ENCODE measurements around the gene SLC44A2.

SLC44A2 gene

GRCh38 chr19:10683582-10683981 is 58.2 kb downstream of the SLC44A2 start:
- DNase-seq = no peak

DNA sequence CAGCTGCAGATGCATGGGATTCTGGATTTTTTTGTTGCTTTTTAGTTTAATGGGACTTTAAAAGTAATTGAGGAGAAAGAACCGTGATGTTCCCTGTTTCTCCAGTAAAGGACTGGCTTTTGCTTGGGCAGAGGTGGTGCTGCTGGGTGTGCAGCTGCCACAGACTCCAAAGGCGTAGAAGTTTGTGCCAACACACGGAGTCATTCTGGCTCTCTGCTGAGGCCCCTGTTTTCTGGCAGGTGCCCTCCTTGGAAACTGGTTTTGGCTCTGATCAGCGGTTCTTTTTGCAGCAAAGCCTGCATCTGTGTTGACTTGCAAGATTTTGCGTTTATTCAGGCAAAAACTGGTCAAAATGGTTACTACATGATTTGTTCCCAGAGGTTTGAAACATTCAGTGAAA is 59.9 kb downstream of the SLC44A2 start:
- no peak for DNase-seq

- DNase-seq = no peak
Measured at GRCh38 chr19:10686193-10686592, 60.8 kb downstream of the SLC44A2 start.

- no peak for DNase-seq
Measured at GRCh38 chr19:10686661-10687517, 61.5 kb downstream of the SLC44A2 start.

DNA sequence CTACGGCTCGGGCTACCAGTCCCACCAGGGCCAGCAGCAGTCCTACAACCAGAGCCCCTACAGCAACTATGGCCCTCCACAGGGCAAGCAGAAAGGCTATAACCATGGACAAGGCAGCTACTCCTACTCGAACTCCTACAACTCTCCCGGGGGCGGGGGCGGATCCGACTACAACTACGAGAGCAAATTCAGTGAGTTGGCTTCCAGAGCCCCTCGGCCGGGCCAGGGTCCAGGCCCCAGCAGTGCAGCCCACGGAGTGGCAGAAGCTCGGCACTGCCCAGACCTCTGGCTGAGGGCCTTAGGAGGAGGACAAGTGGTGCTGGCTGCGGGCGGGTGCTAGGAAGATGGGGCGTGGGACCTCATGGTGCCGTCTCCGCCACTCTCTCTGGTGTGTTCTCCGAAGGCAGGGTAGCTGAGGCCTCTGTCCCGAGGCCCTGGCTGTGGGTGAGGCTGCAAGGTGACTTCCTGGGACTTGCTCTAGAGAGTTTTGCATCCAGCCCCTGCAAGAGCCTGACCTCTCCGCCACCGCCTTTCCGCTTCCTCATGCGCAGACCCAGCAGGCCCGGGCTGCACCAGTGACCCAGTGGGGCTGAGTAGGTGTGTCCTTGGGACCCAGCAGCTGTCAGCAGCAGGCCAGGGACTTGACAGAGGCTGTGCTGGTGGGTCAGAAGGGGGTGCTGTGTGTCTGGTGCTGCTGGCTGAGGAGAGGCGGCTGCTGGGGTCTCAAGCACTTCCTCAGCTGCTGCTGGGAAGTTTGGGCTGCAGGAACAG is 62.4 kb downstream of the SLC44A2 start:
- no peak for DNase-seq

DNA sequence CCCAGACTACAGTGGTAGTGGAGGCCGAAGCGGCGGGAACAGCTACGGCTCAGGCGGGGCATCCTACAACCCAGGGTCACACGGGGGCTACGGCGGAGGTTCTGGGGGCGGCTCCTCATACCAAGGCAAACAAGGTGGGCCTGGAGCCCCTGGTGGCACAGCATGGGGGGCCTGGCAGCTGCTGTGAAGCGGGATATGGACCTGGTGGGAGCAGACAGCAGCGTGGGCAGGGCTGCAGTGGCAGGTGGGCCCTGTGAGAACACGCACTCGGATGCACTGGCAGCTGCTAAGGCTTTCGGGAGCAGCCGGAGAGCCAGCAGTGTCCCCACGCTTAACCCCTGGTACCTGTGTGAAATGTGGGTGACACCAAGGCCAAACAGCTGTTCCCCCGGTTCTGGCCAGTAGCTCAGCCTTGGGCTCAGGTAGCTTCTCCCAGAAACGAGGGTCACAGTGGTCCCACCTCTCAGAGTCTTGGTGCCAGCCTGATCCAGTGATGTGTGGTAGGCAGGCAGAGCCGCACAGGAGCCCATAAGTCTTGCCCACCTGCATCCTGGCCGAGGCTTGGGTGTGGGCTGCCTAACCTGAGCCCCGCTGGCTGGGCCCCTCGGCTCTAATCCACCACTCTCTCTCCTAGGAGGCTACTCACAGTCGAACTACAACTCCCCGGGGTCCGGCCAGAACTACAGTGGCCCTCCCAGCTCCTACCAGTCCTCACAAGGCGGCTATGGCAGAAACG is 63.4 kb downstream of the SLC44A2 start:
- DNase-seq = no peak

- no peak for DNase-seq
Measured at GRCh38 chr19:10690341-10690781, 65.0 kb downstream of the SLC44A2 start.

DNA sequence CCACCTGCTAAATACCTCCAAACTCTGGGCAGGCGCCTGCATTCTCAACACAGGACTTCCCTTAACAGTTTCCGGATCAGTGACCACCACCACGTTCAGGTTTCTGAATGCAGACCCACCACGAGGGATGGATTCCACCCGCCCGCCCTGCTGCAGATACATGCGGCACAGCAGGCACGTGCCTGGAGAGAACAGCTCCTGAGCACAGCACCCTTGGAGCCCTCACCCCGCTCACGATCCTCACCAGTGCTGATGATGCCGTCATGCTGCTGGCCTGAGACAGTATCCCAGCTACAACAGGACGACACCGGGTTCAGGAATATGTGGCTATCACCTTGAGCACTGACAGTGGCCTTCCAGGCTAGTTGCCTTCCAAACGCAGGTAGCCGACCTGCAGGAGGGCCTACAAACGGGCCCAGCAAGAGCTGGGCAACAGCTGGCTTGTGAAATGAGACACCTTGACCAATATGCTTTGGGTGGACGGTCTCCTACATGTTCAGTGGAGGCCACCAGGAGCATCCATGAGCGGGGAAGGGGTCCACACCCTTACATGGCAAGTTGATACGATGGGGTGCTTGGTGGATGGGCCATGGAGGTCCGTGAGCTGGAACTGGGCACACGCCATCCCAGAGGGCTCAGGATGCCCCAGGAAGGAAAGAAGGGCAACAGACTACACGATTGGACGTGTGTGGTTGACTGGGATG is 66.0 kb downstream of the SLC44A2 start:
- DNase-seq = no peak

DNA sequence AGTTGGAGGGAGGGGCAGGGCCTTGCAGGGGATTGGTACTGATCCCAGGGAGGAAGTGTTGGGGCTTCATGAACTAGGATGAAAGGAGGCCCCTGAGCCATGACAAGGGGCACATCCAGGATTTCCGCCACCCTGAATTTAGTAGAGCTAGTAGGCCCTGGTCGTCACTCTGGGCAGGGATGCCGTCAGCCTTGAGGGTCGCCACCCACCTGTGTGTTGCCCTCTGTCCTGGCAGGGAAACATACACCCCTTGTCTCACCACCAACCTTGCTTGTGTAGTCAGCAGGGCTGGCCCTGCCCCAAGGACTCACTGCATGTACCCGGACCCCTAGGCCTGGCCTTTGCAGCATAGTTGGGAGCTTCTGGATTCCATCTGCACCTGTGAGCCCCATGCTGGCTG is 66.5 kb downstream of the SLC44A2 start:
- DNase-seq = no peak

DNA sequence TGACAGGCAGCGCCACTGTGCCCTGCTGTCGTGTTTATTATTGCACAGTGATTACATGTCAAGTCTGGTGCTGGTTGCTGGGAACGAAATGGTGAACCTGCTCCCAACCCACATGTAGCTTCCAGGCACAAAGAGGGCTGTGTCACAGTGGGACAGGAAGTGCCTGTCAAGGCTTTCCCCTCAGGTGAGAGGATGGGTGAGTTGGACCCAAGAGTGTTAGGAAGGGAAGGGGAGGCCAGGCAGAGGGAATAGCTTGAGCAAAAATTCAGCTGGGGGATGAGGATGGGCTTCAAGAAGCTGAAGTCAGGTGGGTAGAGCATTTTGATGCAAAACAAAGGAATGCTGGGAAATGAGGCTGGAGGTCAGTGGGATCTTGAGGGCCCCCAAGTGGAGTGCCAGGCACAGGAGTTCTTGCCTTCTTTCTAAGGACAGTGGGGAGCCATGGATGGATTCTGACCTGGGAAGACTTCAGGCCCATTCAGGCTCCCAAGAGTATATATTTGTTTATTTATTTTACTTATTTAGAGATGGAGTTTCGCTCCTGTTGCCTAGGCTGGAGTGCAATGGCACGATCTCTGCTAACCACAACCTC is 67.4 kb downstream of the SLC44A2 start:
- DNase-seq = no peak

Measured in activated CD4-positive, alpha-beta T cell treated with anti-CD3 and anti-CD28 coated beads, Interleukin-2, amount 50 U/mL, for 1 hour (primary cell).